SW480 (cell line): Measurements from ENCODE around the gene MAP1LC3B2.

Experiments
- DNase-seq: peaks from one replicate; pipeline ENCODE4 v3.0.0-alpha.2; 2016; ENCODE audit warnings: low spot score

The MAP1LC3B2 gene

GRCh38 chr12:116595672-116596071, 36.5 kb downstream of the MAP1LC3B2 start:
- no peak for DNase-seq

GRCh38 chr12:116597886-116598285, 38.7 kb downstream of the MAP1LC3B2 start:
- no peak for DNase-seq

GRCh38 chr12:116598311-116599284, 39.4 kb downstream of the MAP1LC3B2 start:
- no peak for DNase-seq

GRCh38 chr12:116599285-116600136, 40.3 kb downstream of the MAP1LC3B2 start:
- no peak for DNase-seq

- DNase-seq = no peak
Measured at GRCh38 chr12:116600959-116601918, 42.1 kb downstream of the MAP1LC3B2 start.

GRCh38 chr12:116601933-116602810, 43.0 kb downstream of the MAP1LC3B2 start:
- no peak for DNase-seq

- DNase-seq = no peak
Measured at GRCh38 chr12:116603546-116604177, 44.5 kb downstream of the MAP1LC3B2 start.

GRCh38 chr12:116604178-116604895, 45.2 kb downstream of the MAP1LC3B2 start:
- DNase-seq = no peak

GRCh38 chr12:116604951-116605641, 45.9 kb downstream of the MAP1LC3B2 start:
- DNase-seq = no peak

GRCh38 chr12:116606397-116606796, 47.2 kb downstream of the MAP1LC3B2 start:
- no peak for DNase-seq

GRCh38 chr12:116607039-116607438, 47.9 kb downstream of the MAP1LC3B2 start:
- no peak for DNase-seq

GRCh38 chr12:116609319-116610114, 50.3 kb downstream of the MAP1LC3B2 start:
- DNase-seq = no peak

- DNase-seq = no peak
Measured at GRCh38 chr12:116610971-116611541, 51.9 kb downstream of the MAP1LC3B2 start.

- DNase-seq = no peak
Measured at GRCh38 chr12:116612436-116612835, 53.3 kb downstream of the MAP1LC3B2 start.

- no peak for DNase-seq
Measured at GRCh38 chr12:116613256-116613655, 54.1 kb downstream of the MAP1LC3B2 start.

GRCh38 chr12:116614194-116614915, 55.2 kb downstream of the MAP1LC3B2 start:
- DNase-seq = no peak
